WI38 (cell line): ENCODE data around the gene TNFRSF14.

Experiments used
- H3K4me3 ChIP-seq: 2 replicates; pipeline ENCODE4 v1.5.1; 2011; ENCODE audit warnings: low read depth, mild to moderate bottlenecking, control low read depth, low read length
- TF ChIP-seq, protein P1 (sequence below): IDR thresholded peaks from 2 replicates; pipeline ENCODE4 v1.5.1; 2012; ENCODE audit warnings: low read depth, mild to moderate bottlenecking, control low read depth, low read length

Gene TNFRSF14

DNA sequence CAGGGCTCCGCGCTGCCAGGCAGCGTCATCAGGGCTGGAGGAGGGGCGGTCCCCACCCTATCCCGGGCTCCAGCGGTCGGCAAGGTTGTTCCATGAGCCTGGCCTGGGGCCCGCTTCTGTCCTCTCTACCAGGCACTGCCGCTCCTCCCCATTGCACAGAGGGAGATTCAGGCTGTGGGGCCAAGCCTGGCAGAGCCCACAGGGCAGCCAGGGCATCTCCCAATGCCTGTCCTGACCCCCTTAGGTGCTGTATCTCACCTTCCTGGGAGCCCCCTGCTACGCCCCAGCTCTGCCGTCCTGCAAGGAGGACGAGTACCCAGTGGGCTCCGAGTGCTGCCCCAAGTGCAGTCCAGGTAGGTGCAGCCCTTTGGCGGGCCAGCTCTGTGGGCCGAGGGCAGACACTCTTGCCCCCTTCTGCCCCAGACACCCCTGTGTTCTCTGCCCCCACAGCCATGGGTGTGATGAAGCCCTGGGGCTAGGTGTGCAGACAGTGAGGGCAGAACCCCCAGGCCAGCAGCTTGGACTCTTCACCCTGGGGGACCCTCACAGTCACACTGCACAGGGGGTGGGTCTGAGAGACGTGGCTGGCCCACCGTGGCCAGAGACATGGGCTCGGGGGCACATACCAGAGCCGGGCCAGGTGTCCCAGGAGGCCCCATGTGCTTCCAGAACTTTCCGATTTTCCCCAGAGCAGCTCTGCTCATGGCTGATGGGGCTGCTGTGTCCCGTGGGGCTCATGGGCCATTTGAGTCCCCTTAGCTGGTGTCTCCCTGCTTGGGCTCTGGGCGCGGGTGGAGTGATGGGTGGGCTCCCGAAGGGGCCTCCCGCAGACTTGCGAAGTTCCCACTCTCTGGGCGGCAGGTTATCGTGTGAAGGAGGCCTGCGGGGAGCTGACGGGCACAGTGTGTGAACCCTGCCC, 1.6 kb downstream of the TNFRSF14 start:
- no peak overlapping the region for H3K4me3 ChIP-seq
- TF ChIP-seq, protein P1, sequence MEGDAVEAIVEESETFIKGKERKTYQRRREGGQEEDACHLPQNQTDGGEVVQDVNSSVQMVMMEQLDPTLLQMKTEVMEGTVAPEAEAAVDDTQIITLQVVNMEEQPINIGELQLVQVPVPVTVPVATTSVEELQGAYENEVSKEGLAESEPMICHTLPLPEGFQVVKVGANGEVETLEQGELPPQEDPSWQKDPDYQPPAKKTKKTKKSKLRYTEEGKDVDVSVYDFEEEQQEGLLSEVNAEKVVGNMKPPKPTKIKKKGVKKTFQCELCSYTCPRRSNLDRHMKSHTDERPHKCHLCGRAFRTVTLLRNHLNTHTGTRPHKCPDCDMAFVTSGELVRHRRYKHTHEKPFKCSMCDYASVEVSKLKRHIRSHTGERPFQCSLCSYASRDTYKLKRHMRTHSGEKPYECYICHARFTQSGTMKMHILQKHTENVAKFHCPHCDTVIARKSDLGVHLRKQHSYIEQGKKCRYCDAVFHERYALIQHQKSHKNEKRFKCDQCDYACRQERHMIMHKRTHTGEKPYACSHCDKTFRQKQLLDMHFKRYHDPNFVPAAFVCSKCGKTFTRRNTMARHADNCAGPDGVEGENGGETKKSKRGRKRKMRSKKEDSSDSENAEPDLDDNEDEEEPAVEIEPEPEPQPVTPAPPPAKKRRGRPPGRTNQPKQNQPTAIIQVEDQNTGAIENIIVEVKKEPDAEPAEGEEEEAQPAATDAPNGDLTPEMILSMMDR, result no peak

DNA sequence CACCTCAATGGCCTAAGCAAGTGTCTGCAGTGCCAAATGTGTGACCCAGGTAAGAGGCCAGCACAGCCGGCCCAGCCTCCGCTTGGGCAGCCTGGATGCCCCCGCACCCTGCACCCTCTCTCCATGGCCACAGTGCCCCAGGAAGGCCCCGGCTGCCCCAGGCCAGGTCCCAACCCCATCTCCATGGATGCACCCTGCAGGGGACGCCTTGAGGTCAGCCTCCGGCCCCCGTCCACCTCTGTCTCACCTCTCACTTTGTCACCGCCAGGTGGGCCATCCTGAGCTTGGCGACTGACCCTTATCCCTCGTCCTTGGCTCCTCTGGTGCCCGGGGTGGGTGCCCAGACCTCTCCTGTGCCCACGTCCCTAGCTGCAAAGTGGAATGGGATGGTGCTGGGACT, 2.2 kb downstream of the TNFRSF14 start:
- TF ChIP-seq, protein P1, result no peak
- no peak overlapping the region for H3K4me3 ChIP-seq

DNA sequence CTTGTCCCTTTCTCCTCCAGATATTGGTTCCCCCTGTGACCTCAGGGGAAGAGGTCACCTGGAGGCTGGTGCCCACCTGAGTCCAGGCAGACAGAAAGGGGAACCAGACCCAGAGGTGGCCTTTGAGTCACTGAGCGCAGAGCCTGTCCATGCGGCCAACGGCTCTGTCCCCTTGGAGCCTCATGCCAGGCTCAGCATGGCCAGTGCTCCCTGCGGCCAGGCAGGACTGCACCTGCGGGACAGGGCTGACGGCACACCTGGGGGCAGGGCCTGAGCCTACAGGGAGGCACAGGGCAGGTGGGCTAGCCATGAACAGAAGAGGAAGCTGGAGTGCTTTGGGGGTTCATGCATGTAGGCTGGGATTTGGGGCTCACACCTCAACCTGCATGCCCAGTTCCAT, 2.7 kb downstream of the TNFRSF14 start:
- no peak overlapping the region for H3K4me3 ChIP-seq
- TF ChIP-seq, protein P1, result no peak

DNA sequence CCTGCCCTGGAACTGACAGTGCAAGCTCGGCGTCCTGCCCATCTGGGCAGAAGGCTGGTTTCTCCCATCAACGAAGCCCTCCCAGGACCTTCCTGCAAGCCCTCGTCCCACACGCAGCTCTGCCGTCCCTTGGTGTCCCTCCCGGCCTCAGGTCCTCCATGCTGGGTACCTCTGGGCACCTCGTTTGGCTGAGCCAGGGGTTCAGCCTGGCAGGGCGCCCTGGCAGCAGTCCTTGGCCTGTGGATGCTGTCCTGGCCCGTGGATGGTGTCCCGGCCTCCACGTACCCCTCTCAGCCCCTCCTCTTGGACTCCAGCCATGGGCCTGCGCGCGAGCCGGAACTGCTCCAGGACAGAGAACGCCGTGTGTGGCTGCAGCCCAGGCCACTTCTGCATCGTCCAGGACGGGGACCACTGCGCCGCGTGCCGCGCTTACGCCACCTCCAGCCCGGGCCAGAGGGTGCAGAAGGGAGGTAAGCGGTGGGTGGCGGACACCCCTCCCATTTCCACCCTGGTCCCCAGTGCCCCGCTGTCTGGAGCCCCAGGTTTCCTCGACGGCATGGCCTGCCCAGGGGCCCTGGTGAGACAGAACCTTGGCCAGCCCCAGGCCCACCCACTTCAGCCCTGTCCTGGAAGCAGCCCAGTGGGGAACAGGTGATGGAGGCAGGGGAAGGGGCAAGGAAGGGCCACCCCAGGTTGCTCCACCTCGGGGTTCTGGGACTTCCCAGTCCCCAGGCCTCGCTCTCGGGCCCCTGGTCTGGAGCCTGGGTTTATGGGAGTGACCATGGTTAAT, 3.5 kb downstream of the TNFRSF14 start:
- TF ChIP-seq, protein P1, result no peak
- no peak overlapping the region for H3K4me3 ChIP-seq

DNA sequence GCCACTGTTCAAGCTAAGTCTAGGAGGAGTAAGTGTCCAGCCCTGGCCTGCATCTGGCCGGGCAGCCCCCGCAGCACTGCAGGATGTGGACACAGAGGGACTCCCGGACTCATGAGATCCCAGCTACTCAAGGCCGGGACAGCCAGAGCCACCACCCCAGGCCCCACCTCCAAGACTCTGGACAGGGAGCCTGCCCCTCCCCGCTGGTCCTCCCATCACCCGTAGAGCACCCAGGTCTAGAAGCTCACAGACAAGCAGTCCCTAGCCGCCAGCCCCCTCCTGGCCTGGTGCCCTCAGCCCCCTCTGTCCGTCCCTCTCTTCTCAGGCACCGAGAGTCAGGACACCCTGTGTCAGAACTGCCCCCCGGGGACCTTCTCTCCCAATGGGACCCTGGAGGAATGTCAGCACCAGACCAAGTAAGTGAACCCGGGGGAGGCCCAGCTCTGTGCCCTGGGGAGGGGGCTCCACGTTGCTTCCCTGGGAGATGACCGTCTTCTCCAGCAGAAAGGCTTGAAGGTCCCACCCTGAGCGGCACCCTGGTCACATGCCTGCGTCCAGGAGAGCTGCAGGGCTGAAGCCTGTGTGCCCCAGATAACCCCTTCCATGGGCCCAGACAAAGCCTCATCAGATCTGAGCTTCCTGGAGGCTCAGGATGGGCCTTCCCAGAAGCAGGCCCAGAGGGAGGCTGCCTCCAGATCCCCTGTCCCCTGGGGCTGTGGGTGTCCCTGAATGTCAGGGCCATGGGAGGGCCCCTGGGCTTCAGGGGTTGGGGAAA, 4.3 kb downstream of the TNFRSF14 start:
- H3K4me3 ChIP-seq, result no peak overlapping the region
- TF ChIP-seq, protein P1, result no peak

DNA sequence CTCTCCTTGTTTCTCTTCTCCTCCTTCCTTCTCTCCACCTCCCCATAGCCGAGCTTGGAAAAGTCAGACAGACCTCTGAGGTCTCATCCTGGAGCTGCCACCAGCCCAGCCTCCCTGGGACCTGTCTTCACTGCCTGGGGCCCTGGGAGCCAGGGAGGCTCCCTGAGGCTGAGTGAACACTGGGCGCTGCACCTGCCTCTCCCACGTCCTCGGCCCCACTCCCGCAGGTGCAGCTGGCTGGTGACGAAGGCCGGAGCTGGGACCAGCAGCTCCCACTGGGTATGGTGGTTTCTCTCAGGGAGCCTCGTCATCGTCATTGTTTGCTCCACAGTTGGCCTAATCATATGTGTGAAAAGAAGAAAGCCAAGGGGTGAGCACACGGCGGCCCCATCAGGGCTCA, 5.3 kb downstream of the TNFRSF14 start:
- H3K4me3 ChIP-seq, result no peak overlapping the region
- TF ChIP-seq, protein P1, result no peak
